ENCODE results near the gene RFC4.

The RFC4 gene

GRCh38 chr3:186790261-186790981, 15.9 kb downstream of the RFC4 start:
- H3K4me3 ChIP-seq (ENCODE audit: low read depth, low read length): no peak overlapping the region
- TF ChIP-seq CTCF (IDR thresholded peaks at IDR 0.05; ENCODE audit: borderline replicate concordance, insufficient read depth, low read depth, low read length): no peak

- no peak for TF ChIP-seq CTCF (IDR thresholded peaks at IDR 0.05; ENCODE audit: borderline replicate concordance, insufficient read depth, low read depth, low read length)
- H3K4me3 ChIP-seq (ENCODE audit: low read depth, low read length): no peak overlapping the region
Measured at GRCh38 chr3:186789554-186790260, 16.6 kb downstream of the RFC4 start.

- no peak overlapping the region for H3K4me3 ChIP-seq (ENCODE audit: low read depth, low read length)
- TF ChIP-seq CTCF (IDR thresholded peaks at IDR 0.05; ENCODE audit: borderline replicate concordance, insufficient read depth, low read depth, low read length): no peak
Measured at GRCh38 chr3:186788482-186789370, 17.6 kb downstream of the RFC4 start.

GRCh38 chr3:186787642-186788481, 18.4 kb downstream of the RFC4 start:
- no peak overlapping the region for H3K4me3 ChIP-seq (ENCODE audit: low read depth, low read length)
- TF ChIP-seq CTCF (IDR thresholded peaks at IDR 0.05; ENCODE audit: borderline replicate concordance, insufficient read depth, low read depth, low read length): no peak

GRCh38 chr3:186786922-186787321, 19.4 kb downstream of the RFC4 start:
- TF ChIP-seq CTCF (IDR thresholded peaks at IDR 0.05; ENCODE audit: borderline replicate concordance, insufficient read depth, low read depth, low read length): no peak
- H3K4me3 ChIP-seq (ENCODE audit: low read depth, low read length): peak overlapping the region; percentile 18

- H3K4me3 ChIP-seq (ENCODE audit: low read depth, low read length): peak overlapping the region; percentile 89
- no peak for TF ChIP-seq CTCF (IDR thresholded peaks at IDR 0.05; ENCODE audit: borderline replicate concordance, insufficient read depth, low read depth, low read length)
Measured at GRCh38 chr3:186785495-186786018, 20.7 kb downstream of the RFC4 start.
